T-helper 2 cell treated with Interferon-gamma antibody and Interleukin-4, amounts not matched to agents 100 ng/mL and 5 ng/mL, for 36 hours (primary cell): ENCODE measurements around the gene RAB28. TPM values are rescaled to one million over a fixed set of nuclear protein-coding genes. Genes with fewer than 3 reads are reported as not detected.

ENCODE experiments used
- intact Hi-C: fragments of 100-400 bp; cut with micrococcal nuclease; formaldehyde crosslinking; loops from one replicate; pipeline ENCODE4 v1.15.1; 2023
- total RNA-seq: library from RNA; stranded (reverse); gene quantifications from 2 replicates; pipeline ENCODE4 v1.2.3, GENCODE V29; 2022

RAB28 gene
- 16.6 and 16.7 TPM in 2 replicates for total RNA-seq

DNA sequence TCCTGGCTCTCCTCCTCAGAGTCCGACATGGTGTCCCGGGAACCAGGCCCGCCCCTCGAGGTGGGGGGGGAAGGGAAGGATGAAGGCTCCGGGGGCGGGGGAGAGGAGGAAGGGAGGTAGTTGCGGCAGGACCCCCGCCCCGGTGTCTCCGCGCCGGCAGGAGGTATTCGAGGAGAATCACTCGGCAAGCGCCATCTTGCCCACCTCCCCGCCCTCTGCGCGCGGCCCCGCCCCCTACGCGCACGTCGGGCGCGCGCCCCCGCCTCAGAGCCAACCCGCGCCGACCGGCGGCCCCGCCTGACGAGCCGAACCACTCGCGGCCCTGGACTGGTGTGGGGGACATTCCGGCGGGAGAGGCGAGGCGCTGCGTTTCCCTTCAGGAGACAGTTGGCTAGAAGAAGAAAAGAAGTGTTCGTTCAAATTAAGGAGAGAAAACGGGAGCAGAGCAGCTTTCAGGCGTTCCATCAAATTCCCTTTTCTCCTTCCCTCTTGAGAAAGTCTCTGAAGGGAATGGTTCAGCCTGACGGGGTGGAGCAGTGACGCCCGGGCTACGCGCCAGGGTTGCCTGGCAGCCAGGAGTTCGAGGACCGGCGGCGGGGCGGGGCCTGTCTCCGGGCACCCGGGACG, at the start of gene RAB28:
RAB28 (minus strand) TSS at position 219 of the 627 bp plus-strand sequence.
- intact Hi-C loops, result loop anchor here (1.0 to 5.0 kb wide), 5 partner anchors 31 to 1519 kb away; partner anchors contain the start of genes BOD1L1 and CPEB2

- intact Hi-C loops, result no loop called here
Measured at GRCh38 chr4:13531625-13531998, 47.5 kb upstream of the RAB28 start.

DNA sequence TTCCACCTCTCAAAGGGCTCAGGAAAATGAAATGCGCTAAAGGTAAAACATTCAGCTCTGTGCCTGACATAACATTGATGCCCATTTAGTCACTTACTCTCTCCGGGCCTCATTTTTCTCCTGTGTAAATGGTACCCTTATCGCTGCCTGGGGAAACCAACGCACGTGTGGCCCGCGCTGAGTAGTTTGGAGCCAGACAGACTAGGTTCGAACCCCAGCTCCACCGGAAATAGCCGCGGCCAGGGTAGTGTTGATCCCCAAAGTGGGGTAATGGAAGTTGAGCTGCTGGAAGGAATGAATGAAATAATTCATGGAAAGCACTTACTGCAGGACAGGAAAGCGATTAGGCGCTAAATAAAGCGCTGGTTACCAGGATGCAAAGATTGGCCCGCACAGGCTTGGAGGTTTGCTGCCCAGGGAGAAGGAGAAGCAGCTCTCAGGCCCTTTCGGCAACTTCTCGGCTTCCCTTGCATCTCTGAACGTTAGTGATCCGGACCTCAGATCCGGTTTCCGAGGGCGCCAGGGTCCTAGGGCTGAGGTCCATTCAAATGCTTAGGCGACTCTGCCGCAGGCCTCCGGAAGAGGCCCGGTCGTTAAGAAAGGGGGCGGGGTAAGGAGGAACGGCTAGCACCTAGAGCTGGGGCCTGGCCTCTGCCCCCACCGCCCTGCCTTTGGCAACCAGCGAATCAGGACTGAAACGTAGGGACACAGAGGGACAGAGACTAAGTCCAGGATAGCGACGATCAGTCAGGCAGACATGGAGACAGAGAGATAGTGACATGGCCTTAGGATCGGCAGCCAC, 46.9 kb upstream of the RAB28 start:
- intact Hi-C loops, result no loop called here

DNA sequence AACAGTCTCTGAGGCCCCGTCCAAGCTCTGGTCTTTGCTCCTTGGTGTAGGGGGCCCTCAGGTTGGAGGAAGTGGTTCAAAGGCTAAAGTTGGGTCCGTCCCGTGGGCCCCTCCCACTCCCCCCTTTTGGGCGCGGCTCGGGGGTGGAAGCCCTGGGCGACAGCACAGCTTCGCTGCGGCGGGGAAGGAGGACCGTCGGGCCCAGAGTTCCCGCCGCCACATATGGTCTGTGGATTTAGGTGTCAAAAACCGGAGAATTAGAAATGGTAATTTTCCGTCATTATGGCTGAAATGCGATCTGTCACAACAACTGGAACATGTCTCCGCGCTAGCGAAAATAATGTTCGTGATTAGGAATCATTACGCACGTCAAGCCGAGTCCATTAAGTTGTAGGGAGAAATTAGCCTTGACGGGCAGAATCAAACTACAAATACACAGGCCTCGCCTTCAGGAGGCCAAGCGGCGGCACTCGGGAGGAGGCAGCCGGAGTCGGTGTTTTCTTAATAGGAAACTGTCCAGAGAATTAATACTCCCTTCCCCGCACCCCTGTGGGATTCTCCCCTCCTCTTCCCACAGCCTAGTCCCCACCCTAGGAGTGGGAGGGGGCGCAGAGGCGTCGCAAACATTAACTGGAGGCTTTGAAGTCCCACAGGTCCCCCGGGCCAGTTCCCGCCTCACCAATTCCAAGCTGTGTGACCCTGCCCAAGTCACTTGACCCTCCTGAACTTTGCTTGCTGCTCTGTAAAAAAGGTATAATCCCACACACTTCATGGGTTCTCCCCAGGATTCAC, 45.2 kb upstream of the RAB28 start:
- intact Hi-C loops, result loop anchor here (2.0 kb wide), 1 partner anchor 15 kb away; the partner anchor contains the start of gene NKX3-2

DNA sequence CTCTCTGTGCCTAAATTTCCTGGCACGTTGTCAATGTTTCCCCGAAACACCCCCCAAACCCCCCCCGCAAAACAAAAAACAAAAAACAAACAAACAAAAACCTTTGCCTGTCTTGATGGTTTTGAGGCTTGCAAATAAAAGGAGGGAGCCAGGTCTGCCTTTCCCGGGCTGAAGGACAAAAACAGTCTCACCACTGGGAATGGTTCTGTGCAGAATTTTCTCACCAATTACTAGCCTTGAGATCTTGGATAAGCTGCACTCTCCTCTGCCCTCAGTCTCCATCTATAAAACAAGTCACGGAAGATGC, 44.6 kb upstream of the RAB28 start:
- intact Hi-C loops, result loop anchor here (1.0 to 2.0 kb wide), 2 partner anchors 8 to 16 kb away; partner anchors contain the start of gene NKX3-2

DNA sequence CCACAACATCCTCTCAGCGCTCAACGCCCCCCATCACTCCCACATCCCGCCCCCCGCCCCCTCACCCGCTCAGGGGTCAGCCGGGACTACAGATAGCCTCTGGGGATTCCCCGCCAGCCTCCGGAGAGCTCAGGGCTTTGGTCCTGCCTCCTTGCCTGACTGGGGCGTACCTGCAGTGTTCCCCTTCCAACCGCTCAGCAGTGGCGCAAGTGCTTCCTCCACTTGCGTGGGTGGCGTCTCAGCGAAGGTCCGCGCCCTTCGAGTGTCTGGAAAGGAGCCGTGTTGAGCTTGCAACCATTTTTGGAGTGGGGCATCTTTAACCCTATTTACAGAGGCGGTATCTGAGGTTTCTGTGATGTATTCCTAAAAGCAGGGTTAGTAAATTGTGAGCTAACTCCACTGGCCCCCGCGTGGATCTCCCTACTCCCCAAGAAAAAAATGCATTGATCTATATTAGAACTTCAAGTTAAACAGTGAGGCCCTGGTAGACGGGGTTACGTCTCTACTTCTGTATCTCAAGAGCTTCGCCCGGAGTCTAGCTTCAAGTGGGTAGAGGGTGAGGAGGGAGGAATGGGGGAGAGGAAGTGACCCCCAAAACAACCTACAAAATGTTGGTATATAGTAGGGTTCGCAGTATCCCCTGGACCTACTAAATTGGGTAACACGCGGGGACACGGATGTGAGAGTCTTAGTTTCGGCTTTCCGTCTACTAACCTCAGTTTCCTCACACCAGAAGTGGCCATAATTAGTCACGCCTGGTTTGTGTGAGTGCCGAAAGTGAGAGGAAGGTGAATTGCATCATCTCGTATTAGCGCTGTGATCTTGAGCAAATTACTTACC, 44.1 kb upstream of the RAB28 start:
- intact Hi-C loops, result loop anchor here (1.0 to 2.0 kb wide), 2 partner anchors 8 to 17 kb away; partner anchors contain the start of gene NKX3-2

- intact Hi-C loops, result no loop called here
Measured at GRCh38 chr4:13527192-13527980, 43.2 kb upstream of the RAB28 start.

DNA sequence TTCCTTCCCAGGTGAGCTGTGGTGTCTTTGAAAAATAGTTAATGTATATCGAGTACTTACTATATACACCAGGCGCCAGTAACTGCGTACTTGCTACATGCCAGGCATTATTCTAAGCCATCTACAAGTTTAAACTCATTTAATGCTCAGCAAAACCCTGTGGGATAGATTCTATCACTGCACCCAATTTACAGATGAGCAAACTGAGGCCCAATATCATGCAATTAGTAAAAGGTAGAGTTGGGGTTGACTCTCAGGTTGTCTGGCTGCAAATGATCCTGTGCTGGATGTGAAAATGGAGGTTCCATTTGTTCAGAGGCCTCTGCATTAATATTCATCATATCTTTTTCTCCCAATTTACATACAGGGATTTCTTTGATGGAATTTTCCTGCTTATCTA, 42.5 kb upstream of the RAB28 start:
- intact Hi-C loops, result no loop called here

GRCh38 chr4:13525606-13526281, 41.6 kb upstream of the RAB28 start:
- intact Hi-C loops, result no loop called here

GRCh38 chr4:13524504-13525243, 40.5 kb upstream of the RAB28 start:
- intact Hi-C loops, result no loop called here

GRCh38 chr4:13523591-13524503, 39.7 kb upstream of the RAB28 start:
- intact Hi-C loops, result no loop called here

GRCh38 chr4:13523105-13523477, 39.0 kb upstream of the RAB28 start:
- intact Hi-C loops, result no loop called here

GRCh38 chr4:13522282-13523104, 38.4 kb upstream of the RAB28 start:
- intact Hi-C loops, result no loop called here

DNA sequence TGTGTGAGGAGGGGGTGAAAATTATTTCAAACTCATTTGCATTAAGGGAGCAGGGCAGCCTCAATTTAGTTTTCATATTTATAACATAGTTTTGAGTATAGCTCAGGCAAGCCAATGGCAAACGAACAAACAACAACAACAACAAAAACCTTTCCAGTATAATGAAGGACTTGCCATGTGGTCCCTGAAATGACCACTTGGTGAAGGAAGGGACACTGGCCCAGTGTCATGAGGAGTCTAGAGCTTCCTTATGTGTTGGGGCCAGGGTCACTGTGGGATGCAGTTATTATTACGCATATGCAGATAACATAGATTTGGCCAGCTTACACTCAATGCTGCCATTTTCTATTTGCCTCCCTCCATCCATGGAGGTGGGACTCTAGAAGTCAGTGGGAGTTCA, 36.9 kb upstream of the RAB28 start:
- intact Hi-C loops, result no loop called here

GRCh38 chr4:13516315-13516860, 32.2 kb upstream of the RAB28 start:
- intact Hi-C loops, result no loop called here

- intact Hi-C loops, result no loop called here
Measured at GRCh38 chr4:13515268-13515667, 31.1 kb upstream of the RAB28 start.

- intact Hi-C loops, result no loop called here
Measured at GRCh38 chr4:13514722-13515121, 30.6 kb upstream of the RAB28 start.
